PC-3 (cell line): ENCODE results near the gene FCRL4. TPM values are rescaled to one million over a fixed set of nuclear protein-coding genes. Genes with fewer than 3 reads are reported as not detected.
A peak's percentile ranks its signal among the peaks of the same experiment; 100 is the strongest.

Experiments
- ATAC-seq: fragments of 200-7000 bp; cut with Tn5 transposase; 2 replicates; pipeline ENCODE4 v1.9.1; 2020; ENCODE audit warnings: mild to moderate bottlenecking, moderate library complexity
- BruUV-seq: library from RNA; stranded (reverse); fragments of 400-500 nt; replicated peaks from 2 replicates; lab custom pipeline; 2021; lab: Mats Ljungman, UMichigan
- CTCF ChIA-PET: fragments of 300-600 bp; sonication (Branson Sonifier 250); formaldehyde crosslinking; loops from one replicate; lab custom pipeline; 2022; ENCODE audit warnings: antibody characterized with exemption; lab: Charles Lee
- POLR2A ChIA-PET: fragments of 300-600 bp; sonication (Branson Sonifier 250); formaldehyde crosslinking; loops from one replicate; lab custom pipeline; 2022; ENCODE audit warnings: antibody characterized with exemption; ENCODE audit not compliant: unreplicated experiment; lab: Charles Lee
- DNase-seq: peaks from one replicate; pipeline ENCODE4 v3.0.0-alpha.2; 2015
- H2AFZ ChIP-seq: fragments of 300-600 bp; sonication (generic); 2 replicates; pipeline ENCODE4 v1.6.0; 2016; ENCODE audit warnings: antibody characterized with exemption, low read length
- H3F3A ChIP-seq: fragments of 300-600 bp; sonication (generic); one replicate; pipeline ENCODE4 v1.6.0; 2017; ENCODE audit warnings: antibody characterized with exemption, low read length, control low read depth, mild to moderate bottlenecking; ENCODE audit not compliant: unreplicated experiment
- H3K27ac ChIP-seq: fragments of 300-600 bp; sonication (generic); 2 replicates; pipeline ENCODE4 v1.5.1; 2016; ENCODE audit warnings: mild to moderate bottlenecking, low read length
- H3K27me3 ChIP-seq: fragments of 300-600 bp; sonication (generic); 2 replicates; pipeline ENCODE4 v1.6.1; 2016; ENCODE audit warnings: low read length, mixed read lengths
- H3K36me3 ChIP-seq: fragments of 300-600 bp; sonication (generic); 2 replicates; pipeline ENCODE4 v1.6.1; 2016; ENCODE audit warnings: low read depth, mixed run types, low read length, mixed read lengths
- H3K4me1 ChIP-seq: fragments of 300-600 bp; sonication (generic); 2 replicates; pipeline ENCODE4 v1.5.1; 2016; ENCODE audit warnings: low read length; ENCODE audit not compliant: insufficient read depth
- H3K4me2 ChIP-seq: fragments of 300-600 bp; sonication (generic); 2 replicates; pipeline ENCODE4 v1.6.0; 2016; ENCODE audit warnings: low read length
- H3K4me3 ChIP-seq: fragments of 300-600 bp; sonication (generic); 2 replicates; pipeline ENCODE4 v1.5.1; 2016; ENCODE audit warnings: mild to moderate bottlenecking, low read length, mixed read lengths
- H3K79me2 ChIP-seq: fragments of 300-600 bp; sonication (generic); 2 replicates; pipeline ENCODE4 v1.6.1; 2017; ENCODE audit warnings: low read length, mixed read lengths
- H3K9ac ChIP-seq: fragments of 300-600 bp; sonication (generic); 2 replicates; pipeline ENCODE4 v1.6.0; 2016; ENCODE audit warnings: mild to moderate bottlenecking, low read length
- H3K9me2 ChIP-seq: fragments of 300-600 bp; sonication (generic); replicated peaks from 2 replicates; pipeline ENCODE4 v1.6.1; 2016; ENCODE audit warnings: mixed run types, low read length, mixed read lengths
- H3K9me3 ChIP-seq: fragments of 300-600 bp; sonication (generic); 2 replicates; pipeline ENCODE4 v1.6.1; 2016; ENCODE audit warnings: low read length, mixed read lengths
- H4K20me1 ChIP-seq: fragments of 300-600 bp; sonication (generic); 2 replicates; pipeline ENCODE4 v1.6.1; 2016; ENCODE audit warnings: low read length, mixed read lengths
- CTCF ChIP-seq: fragments of 300-600 bp; sonication (generic); conservative IDR thresholded peaks from 2 replicates; pipeline ENCODE4 v1.5.1; 2017; ENCODE audit warnings: antibody characterized with exemption, low read depth, mild to moderate bottlenecking, low read length
- EZH2 ChIP-seq: fragments of 300-600 bp; sonication (generic); IDR thresholded peaks from one replicate; pipeline ENCODE4 v1.6.1; 2017; ENCODE audit warnings: antibody characterized with exemption, mild to moderate bottlenecking, low read length; ENCODE audit not compliant: unreplicated experiment
- EZH2phosphoT487 ChIP-seq: fragments of 300-600 bp; sonication (generic); IDR thresholded peaks from 2 replicates; pipeline ENCODE4 v1.6.1; 2018; ENCODE audit warnings: mild to moderate bottlenecking, antibody characterized with exemption, low read length, borderline replicate concordance
- intact Hi-C: fragments of 100-400 bp; cut with micrococcal nuclease; formaldehyde crosslinking; loops from 2 replicates; pipeline ENCODE4 v1.9.0; 2023
- total RNA-seq: library from RNA; depleted of rRNA; stranded (reverse); fragments of >200 nt; gene quantifications from 2 replicates; pipeline ENCODE4 v1.2.3, GENCODE V29; 2014

FCRL4 gene
- total RNA-seq, 1 experiment from 2014 or later = not detected

- H4K20me1 ChIP-seq = no peaks in the 10 kb centered on the region
- H3K27ac ChIP-seq = no peak overlapping the region
- H3K4me1 ChIP-seq = no peaks in the 10 kb centered on the region
- ATAC-seq (no peak), DNase-seq (no peak)
- no peaks in the 10 kb centered on the region for H3K36me3 ChIP-seq
- H2AFZ ChIP-seq = no peak overlapping the region
- H3K9me3 ChIP-seq = no peaks in the 10 kb centered on the region
- no TSS peak for BruUV-seq
- intact Hi-C loops = no loop called here
- H3K9me2 ChIP-seq = no peaks in the 10 kb centered on the region
- H3K9ac ChIP-seq = no peak overlapping the region
- no peaks in the 10 kb centered on the region for H3K79me2 ChIP-seq
- TF ChIP-seq EZH2phosphoT487 (no peak), CTCF (no peak), EZH2 (no peak)
- CTCF ChIA-PET = no interaction called here
- H3F3A ChIP-seq = no peaks in the 10 kb centered on the region
- no peak overlapping the region for H3K4me3 ChIP-seq
- POLR2A ChIA-PET = no interaction called here
- no peak overlapping the region for H3K4me2 ChIP-seq
- H3K27me3 ChIP-seq = peaks cover 11% of the 10 kb centered on the region; the same call in 1 of the 2 replicates
Measured at GRCh38 chr1:157639800-157640199, 41.9 kb upstream of the FCRL4 start.

- no peaks in the 10 kb centered on the region for H3K9me3 ChIP-seq
- POLR2A ChIA-PET = no interaction called here
- H3K27ac ChIP-seq = no peak overlapping the region
- H3F3A ChIP-seq = no peaks in the 10 kb centered on the region
- BruUV-seq = no TSS peak
- intact Hi-C loops = no loop called here
- H3K79me2 ChIP-seq = no peaks in the 10 kb centered on the region
- H3K4me2 ChIP-seq = no peak overlapping the region
- H3K9me2 ChIP-seq = no peaks in the 10 kb centered on the region
- DNase-seq (no peak), ATAC-seq (no peak)
- H3K4me3 ChIP-seq = no peak overlapping the region
- no peak overlapping the region for H3K9ac ChIP-seq
- no peak overlapping the region for H2AFZ ChIP-seq
- peaks cover 30% of the 10 kb centered on the region for H3K27me3 ChIP-seq
- no peaks in the 10 kb centered on the region for H3K36me3 ChIP-seq
- no peaks in the 10 kb centered on the region for H4K20me1 ChIP-seq
- no peaks in the 10 kb centered on the region for H3K4me1 ChIP-seq
- TF ChIP-seq EZH2phosphoT487 (no peak), EZH2 (no peak), CTCF (no peak)
- CTCF ChIA-PET = no interaction called here
Measured at GRCh38 chr1:157628773-157629172, 30.9 kb upstream of the FCRL4 start.

- Histone ChIP-seq H3K9ac (no peak overlapping the region), H3K4me1 (no peaks in the 10 kb centered on the region), H3K9me3 (no peaks in the 10 kb centered on the region), H3K27me3 (peaks cover 43% of the 10 kb centered on the region), H3K36me3 (no peaks in the 10 kb centered on the region), H2AFZ (no peak overlapping the region), H3F3A (no peaks in the 10 kb centered on the region), H3K9me2 (no peaks in the 10 kb centered on the region), H3K79me2 (no peaks in the 10 kb centered on the region), H3K4me3 (no peak overlapping the region), H3K27ac (no peak overlapping the region), H4K20me1 (no peaks in the 10 kb centered on the region), H3K4me2 (no peak overlapping the region)
- peak; percentile 20 for DNase-seq
- BruUV-seq = no TSS peak
- ChIA-PET POLR2A (no interaction called here), CTCF (no interaction called here)
- intact Hi-C loops = no loop called here
- TF ChIP-seq EZH2 = no peak
- peak; percentile 52 for TF ChIP-seq CTCF
- no peak for ATAC-seq
Measured at GRCh38 chr1:157626099-157626498, 28.2 kb upstream of the FCRL4 start.
